ENCODE data around the gene AURKB.
"Not testable (repeated sequence)": the region's sequence is repeated elsewhere in the genome, so short reads cannot be mapped to it uniquely, and the experiment has no call there.

The AURKB gene

DNA sequence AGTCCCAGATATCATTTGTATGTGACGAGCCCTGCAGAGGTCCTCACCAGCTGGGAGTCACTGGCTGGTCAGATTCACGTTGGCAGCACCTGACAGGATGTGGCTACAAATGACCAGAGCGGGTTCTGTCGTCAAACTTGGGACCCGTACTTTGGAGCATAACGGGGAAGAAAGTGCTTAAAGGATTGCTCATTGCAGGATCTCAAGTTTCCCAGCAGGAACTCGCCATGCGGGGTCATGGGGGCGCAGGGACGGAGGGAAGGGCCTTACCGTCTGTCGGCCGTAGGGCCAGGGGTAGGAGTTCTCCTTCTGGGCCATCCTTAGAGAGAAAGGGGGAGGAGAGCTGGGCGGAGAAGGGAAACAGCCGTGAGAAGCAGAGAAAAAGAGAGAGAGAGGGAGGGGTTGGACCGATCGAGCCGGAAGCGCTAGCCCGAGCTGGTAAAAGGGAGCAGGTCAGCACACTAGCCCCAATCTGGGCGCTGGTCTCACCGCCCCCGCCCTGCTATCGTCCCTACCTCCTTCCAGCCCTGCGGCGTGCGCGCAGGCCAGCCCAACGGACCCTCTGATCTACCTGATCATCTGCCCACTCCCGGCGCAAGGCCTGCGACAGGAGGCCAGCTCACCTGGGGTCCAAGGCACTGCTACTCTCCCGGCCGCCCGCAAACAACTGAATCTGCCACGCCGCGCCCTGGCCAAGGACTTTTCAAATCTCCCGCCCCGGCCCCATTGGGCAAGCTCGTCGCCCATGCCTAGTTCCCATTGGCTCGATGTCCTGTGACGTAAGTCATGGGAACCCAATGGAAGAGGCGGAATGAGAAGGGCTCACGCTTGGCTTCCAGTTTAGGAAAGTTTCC, at the start of gene AURKB:
AURKB (minus strand) TSS at position 669 of the 854 bp plus-strand sequence; CDS start at position 318, 351 bp downstream.
- DNase-seq: peak; percentile 52

DNA sequence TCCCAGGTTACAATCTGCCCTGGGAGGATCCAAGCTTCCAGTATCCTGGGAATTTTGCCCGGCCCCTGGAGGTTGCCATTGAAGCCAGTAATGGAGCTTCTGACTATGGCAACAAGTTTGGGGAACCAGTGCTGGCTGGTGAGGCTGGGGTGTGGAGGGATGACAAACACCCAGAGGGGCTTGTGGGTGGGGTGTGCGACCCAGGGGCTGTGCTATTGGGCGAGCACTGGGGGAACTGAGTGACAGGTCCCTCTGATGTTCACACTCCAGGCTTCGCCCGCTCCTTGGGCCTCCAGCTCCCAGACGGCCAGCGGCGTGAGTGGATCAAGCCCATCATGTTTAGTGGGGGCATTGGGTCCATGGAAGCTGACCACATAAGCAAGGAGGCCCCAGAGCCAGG, 47.4 kb upstream of the AURKB start:
- no peak for DNase-seq

DNA sequence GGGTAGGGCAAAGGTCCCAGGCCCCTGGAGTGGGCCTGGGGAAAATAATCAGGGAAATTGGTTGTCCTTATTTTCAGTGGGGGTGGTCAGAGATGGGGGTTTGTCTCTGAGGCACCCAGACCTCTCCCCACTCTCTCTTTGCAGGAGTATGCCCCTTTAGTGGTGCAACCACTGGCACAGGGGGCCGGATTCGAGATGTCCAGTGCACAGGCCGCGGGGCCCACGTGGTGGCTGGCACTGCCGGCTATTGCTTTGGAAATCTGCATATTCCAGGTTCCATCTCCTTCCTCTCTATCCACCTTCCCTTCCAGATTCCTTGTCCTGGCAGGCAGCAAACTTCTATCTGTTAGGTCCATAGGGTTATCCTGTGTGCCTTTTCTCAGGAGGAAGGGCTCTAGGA, 46.3 kb upstream of the AURKB start:
- DNase-seq: no peak

DNA sequence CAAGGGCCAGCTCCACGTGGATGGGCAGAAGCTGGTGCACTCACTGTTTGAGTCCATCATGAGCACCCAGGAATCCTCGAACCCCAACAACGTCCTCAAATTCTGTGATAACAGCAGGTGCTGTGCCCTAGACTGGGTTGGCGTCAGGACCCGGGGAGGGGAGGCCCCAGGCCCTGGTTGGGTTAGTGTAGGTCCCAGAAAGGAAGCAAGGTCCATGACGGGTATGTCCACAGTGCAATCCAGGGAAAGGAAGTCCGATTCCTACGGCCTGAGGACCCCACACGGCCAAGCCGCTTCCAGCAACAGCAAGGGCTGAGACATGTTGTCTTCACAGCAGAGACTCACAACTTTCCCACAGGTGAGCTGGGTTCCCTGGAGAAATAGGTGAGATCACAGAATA, 45.9 kb upstream of the AURKB start:
- DNase-seq: no peak

DNA sequence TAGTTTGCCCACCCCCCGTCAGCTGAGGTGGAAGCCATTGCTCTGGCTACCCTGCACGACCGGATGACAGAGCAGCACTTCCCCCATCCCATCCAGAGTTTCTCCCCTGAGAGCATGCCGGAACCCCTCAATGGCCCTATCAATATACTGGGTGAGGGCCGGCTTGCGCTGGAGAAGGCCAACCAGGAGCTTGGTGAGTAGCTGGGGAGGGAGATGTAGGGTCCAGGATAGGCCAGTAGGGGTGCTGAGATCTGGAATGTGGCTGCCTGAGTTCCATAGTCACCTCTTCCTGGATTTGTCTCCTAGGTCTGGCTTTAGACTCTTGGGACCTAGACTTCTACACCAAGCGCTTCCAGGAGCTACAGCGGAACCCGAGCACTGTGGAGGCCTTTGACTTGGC, 45.1 kb upstream of the AURKB start:
- DNase-seq: no peak

DNA sequence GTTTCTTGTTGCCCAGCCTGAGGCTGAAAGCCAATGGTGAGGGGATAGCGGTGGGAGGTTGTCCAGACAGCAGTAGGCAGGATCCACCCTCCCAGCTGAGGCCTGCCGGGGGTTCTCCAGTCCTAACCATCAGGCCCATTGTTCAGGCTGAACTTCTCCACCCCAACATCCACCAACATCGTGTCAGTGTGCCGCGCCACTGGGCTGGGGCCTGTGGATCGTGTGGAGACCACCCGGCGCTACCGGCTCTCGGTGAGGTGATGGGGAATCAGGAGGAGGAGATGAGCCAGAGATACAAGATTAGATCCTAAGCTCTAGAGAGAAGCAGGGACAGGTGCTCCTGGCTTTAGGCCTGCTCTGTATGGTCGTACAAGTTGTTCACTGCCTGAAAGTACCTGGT, 44.5 kb upstream of the AURKB start:
- DNase-seq: no peak

DNA sequence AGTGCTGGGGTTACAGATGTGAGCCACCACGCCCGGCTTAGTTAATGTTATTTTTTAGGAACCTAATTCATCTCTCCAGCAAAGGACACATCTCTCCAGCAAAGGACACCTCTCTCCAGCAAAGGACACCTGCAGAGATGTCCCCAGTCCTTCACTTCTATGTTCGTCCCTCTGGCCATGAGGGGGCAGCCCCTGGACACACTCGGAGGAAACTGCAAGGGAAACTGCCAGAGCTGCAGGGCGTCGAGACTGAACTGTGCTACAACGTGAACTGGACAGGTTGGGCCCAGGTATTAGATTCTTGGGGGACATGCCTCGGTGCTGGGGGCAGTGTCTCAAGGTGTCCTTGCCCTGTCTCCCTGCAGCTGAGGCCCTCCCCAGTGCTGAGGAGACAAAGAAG, 43.4 kb upstream of the AURKB start:
- DNase-seq: no peak

DNA sequence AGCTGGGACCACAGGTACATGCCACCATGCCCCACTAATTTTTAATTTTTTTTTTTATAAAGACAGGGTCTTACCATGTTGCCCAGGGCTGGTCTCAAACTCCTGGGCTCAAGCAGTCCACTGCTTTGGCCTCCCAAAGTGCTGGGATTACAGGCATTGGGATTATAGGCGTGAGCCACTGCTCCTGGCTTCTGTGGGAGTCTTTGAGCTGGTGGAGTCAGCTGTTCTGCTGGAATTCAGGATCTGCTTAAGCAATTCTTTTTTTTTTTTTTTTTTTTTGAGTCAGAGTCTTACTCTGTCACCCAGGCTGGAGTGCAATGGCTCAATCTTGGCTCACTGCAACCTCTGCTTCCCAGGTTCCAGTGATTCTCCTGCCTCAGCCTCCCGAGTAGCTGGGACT, 41.0 kb upstream of the AURKB start:
- DNase-seq: not testable (repeated sequence)

DNA sequence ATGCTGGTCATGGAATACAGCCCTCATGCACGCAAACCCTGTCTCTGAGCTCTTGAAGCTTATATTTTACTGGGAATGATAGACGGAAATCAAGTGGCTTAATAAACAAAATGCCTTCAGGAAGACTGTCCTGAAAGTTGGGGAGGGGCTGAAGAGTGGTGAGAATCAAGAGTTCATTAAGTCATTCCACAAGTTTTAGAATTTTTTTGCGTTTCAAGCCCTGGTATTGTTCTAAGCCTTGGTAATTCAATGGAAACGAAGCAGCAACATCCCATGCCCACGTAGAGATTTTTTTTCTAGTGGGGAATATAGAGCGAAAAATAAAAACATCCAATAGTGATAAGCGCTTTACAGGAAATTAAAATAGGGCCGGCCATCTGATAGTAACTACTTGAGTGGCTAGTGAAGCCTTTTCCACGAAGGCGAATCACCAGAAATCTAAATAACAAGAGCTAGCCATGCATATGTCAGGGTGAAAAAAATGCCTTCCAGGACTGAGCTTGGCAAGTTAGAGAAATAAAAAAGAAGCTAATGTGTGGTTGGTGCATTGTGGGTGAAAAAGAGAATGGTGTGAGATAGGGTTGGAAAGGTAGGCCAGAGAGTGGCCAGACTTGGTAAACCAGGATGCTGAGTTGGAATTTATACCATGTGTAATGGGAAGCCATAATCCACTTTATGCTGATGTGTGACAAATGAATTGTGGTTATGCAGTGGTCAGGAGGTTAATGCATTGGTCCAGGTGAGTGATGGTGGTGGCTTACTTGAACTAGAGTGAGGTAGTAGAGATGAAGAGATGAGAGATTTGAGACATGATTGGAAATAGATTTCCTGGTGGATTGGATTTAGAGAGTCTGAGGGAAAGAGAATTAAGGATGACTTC, 39.5 kb upstream of the AURKB start:
- no peak for DNase-seq

DNA sequence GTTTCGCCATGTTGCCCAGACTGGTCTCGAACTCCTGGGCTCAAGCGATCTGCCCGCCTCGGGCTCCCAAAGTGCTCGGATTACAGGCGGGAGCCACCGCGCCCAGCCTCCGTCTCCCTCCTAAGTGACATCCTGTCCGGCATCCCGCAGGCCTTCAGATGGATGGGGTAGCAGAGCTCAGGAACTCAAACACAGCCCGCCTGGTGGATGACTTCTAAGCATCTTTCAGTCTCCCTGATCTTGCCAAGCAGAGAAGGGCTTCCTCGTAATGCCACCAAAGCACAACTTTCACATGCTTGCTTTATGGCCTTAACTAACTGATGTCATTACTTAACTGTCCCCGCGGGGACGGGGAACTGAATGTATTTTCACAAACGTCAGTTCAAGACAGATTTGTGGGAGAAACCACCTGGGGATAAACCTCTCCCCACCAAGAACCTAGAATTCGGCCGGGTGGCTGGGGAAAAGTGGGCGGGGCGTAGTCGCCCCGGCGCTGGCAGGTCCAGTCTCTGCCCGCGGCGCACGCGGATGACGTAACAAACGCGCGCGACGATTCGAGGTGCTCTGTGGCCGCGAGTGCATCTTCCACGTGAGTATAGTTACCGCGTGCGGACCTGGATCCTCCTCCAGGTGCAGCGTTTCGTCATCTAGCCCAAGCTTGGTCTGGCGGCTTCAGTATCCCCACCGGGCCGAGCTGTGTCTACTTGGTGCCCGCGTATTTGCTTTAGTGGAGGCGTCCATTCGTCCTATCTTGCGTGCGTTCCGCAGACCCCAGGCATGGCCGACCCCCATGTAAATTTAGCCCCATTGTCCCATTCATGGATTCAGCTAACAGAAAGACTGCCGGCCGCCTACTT, 38.6 kb upstream of the AURKB start, which contains the start of gene PFAS:
PFAS (plus strand) TSS at position 539 of the 857 bp plus-strand sequence. CDS start 4,649 bp downstream, outside the sequence.
- DNase-seq: no peak

DNA sequence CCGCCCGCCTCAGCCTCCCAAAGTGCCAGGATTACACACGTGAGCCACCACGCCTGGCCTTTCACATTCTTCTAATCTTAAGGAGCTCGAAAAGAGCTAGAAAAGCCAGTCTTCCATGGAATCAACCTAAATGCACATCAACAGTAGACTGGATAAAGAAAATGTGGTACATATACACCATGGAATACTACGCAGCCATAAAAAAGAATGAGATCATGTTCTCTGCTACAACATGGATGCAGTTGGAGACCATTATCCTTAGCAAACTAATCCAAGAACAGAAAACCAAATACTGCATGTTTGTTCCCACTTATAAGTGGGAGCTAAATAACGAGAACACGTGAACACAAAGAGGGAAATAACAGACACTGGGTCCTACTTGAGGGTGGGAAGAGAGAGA, 34.4 kb upstream of the AURKB start:
- DNase-seq: no peak

DNA sequence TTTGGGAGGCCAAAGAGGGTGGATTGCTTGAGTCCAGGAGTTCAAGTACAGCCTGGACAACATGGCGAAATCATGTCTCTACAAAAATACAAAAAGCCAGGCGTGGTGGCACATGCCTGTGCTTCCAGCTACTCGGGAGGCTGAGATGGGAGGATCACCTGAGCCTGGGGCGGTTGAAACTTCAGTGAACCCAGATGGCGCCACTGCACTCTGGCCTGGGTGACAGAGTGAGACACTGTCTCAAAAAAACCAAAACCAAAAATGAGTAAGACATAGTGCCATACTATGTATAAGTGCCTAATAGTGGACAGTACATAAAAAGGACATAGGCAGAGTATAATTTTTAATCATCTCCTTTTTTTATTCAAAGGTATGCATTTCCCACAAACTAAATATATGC, 33.5 kb upstream of the AURKB start:
- DNase-seq: no peak

DNA sequence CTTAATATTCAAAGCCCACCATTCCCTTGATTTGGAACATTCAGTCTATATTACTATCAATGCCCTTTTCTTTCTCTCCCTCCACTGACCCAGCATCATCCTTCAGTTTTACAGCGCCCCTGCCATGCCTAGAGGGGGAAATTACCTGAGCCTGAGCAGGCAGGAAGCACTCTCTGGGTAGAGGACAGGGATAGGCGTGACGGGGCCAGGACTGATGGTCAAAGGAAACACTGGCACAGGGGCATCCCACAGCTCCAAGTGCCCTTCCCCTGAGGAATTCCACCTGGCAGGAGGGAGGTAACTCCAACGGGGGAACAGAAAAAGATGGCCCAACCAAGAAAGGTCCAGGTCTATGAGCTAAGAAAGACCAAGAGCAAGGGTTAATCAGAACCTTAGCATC, 27.5 kb upstream of the AURKB start:
- no peak for DNase-seq

DNA sequence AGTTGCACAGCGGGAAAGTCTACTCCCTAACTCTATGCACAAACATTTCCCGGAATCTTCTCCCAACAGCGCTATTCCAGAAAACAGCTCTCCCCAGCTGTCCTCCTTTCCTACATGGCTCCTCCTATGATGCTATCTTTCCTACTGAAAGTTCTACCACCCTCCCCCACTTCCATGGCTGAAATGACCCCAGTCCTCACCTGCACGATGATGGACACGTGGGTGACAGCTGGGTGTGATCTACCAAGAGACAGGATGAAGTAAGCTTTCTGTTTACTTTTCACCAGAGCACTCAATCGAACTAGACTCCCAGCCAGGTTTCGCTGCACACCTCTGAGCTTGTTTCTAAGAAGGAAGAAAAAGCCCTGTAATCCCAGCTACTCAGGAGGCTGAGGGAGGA, 26.8 kb upstream of the AURKB start:
- DNase-seq: no peak

DNA sequence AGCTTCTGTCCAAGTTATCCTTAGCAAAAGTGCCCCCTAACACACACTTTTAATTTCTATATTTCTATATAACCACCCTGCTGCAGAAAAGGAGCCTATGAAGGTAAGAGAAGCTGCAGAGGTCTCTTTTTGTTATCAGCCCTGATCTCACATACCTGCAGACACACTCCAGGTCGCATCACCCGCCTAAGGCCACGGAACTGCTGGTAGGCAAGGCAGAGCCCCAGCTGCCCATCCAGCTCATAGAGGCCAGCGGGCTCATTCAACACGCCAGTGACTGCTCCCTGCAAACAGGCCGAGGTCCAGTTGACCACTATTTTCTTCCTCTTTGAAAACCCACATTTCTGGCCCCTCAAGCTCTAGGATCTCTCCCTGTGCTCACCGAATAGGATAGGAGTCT, 25.3 kb upstream of the AURKB start:
- no peak for DNase-seq

DNA sequence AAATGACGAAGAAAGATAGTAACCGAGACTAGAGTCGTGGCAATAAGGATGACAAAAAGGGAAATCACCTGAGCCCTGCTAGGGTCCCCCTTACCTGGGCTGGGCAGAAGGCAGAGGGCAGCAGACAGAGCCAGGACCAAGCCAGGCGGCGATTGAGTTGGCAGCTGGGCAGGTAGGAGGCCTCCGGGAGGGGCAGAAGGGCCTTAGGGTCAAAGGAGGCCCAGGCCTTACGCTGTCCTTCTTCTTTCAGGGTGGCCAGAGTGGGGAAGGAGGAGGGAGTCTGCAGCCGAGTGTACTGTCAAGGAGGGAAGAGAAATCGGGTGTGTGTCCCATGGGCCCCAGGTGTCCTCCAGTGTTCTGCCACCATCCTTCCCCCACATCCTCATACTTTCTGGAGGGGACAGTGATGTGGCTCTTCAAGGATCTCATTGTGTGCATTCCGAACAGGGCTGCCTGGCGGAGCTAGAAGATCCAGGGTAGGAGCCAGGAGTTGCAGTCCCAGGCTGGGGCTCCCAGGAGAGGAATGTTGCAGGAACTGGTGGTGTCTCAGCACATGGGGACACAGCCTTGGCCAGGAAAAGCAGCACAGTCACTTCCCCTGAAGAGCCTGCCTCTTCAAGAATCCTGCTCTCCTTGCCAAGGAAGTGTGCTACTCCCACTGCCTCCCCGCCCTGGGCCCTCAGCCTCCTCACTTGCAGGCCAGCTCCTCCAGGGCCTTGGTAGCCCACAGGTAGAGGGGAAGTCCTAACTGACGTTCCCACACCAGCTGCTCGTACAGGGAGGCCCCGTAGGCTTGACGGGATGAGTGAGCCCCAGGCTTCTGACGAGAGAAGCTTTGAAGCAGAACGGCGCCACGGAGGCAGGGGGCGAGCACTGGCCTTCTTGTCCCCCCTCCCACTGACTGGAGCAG, 24.2 kb upstream of the AURKB start:
- DNase-seq: no peak

DNA sequence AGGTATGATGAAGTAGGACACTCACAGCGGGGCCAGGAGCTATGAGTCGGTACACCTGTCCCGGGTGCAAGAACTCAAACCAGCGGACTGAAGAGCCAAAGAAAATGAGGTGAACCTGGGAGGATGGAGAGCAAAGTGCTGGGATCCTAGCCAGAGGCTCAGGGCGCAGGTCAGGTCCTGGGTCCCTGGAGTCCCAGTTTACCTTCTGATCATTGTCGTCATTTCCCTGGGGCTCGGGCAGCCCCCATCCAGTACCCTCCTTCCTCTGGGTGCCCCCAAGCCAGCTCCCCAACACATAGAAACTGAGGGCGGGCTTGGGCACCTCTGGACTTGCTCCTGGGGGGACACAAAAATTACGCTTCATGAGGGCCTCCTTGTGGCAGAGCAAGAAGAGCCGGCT, 21.3 kb upstream of the AURKB start:
- no peak for DNase-seq

DNA sequence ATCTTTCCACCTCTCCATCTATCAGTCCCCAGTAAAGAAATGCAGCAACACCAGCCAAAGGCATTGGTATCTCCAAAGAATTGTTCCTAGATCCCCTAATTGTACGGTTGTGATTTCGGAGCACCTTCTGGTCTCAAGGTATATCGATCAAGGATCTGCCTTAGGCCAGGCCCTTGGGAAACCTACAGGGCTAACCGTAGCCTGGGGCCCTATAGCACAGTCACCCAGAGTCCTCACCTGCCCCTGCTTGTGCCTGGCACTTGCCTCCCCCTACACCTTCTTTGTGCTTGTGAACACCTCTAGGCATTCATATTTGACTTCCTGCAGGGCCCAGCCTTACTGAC, 16.8 kb upstream of the AURKB start:
- no peak for DNase-seq

DNA sequence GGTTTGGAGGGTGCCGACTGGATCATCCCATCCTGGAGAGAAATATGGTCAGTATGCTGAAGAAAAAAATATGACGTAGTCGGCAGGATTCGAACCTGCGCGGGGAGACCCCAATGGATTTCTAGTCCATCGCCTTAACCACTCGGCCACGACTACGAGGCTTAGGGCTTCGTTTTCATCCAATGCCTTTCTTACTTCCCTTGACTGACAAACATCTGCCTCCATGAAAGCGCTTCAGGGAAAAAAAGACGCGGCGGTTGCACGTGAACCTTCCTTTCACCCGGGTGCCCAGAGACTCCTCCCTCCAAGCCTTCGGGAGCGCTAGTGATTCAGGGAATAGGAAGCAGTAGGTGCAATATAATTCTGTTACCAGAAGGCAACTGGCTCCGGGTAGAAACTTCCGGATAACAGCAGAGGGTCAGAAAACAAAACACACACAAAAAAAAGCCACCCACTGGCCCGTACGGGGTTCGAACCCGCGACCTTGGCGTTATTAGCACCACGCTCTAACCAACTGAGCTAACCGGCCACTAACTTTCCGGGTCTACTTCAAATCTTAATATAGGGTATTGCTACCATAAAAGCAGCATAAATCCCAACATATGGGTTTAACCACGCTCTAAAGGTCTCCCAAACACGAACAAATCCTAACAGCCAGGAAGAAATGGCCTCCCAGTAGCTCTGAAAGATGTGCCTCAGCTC, 16.3 kb upstream of the AURKB start:
- DNase-seq: no peak

DNA sequence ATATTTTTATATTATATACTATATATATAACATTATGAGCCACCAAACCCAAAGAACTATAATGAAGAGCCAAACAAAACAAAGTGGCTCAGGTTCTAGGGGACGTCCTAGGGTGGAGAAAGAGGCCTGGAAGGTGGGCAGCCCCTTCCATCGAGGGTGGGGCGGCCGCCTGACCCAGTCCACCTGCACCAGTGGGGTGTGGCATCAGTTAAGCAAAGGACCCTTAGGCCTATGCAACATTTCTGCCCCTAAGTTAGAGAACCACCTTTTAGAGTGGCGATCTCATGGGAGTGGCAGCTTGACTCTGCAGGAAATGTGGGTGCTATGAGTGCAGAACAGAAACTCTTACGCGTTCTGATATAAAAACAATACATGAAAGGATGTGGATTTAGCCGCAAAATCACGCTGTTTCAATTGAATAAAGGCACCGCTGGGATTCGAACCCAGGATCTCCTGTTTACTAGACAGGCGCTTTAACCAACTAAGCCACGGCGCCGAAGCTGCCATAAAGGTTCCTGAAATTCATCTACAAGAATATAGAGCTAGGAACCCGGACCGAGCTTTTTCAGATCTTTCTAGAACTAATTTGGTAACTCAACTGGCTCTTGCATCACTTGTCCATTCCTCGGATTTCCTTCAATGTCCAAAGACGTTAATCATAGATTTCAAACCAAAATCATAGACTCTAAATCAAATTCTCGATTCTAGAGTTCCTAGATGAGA, 15.6 kb upstream of the AURKB start:
- no peak for DNase-seq

Measured in SIG-M5 (cell line).